HG03175 (cell line): ENCODE results near the gene XPO4.
"Not testable (repeated sequence)": the region's sequence is repeated elsewhere in the genome, so short reads cannot be mapped to it uniquely, and the experiment has no call there.

ENCODE experiments used
- ATAC-seq: cut with Tn5 transposase; IDR thresholded peaks from one replicate; pipeline ENCODE4 v1.9.1; 2021; ENCODE audit warnings: mild to moderate bottlenecking, moderate library complexity; ENCODE audit not compliant: unreplicated experiment

XPO4 gene

GRCh38 chr13:20902438-20903163 is at the start of gene XPO4:
Gene XPO4 (minus strand): TSS chr13:20902746. CDS start chr13:20902738, 8 bp downstream.
- ATAC-seq, result peak; percentile 92

DNA sequence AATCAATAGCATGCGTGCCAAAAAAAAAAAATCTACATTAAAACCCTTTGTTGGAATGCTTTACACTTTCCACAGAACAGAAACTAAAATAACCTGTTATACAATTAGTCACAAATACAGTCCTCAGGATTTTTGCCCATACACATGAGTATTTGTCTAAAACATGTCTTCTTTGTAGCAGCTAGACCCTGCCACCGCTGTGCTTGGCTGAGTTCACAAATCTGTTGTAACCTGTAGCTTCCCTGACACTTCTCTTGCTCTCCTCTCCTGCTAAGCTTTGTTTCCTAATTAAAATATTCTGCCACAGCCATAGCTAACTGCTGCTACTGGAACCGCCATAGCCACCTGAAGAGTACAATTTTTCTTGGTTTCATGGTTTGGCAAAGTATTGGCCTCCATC is 45.5 kb upstream of the XPO4 start:
- not testable (repeated sequence) for ATAC-seq

- no peak for ATAC-seq
These were observed 43.4 kb upstream of the XPO4 start for GRCh38 chr13:20945952-20946383.

- ATAC-seq, result no peak
These were observed 40.5 kb upstream of the XPO4 start for GRCh38 chr13:20942938-20943559.

DNA sequence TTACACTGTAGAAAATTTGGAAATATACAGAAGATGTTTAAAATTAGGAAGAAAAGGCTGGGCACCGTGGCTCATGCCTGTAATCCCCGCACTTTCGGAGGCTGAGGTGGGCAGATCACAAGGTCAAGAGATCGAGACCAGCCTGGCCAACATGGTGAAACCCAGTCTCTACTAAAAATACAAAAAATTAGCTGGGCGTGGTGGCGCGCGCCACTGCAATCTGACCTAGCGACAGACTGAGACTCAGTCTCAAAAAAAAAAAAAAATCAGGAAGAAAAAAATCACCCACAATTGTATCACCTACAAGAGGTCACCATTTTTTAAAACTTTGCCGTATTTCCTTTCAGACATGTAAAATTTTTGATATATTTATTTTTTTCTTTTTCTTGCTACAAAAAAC is 38.0 kb upstream of the XPO4 start:
- not testable (repeated sequence) for ATAC-seq

GRCh38 chr13:20940083-20940482 is 37.5 kb upstream of the XPO4 start:
- ATAC-seq, result no peak

DNA sequence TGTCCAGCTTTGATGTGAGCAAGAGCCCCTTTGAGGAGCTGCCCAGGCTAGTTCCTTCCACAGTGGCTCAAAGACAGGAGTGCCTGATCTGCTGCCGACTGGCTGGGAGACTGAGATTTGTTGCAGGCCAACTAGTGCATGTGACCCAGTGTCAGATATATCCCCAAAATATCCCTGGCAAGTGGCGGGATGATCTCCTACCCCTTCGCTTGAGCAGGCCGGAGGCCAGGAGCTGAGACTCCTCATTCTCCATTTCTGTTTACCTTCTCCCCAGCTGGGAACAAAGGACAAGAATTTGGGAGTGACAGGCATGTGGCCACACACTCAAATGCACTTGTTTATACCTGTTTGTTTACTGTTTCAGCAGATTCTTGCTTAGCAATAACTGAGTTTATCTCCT is 37.1 kb upstream of the XPO4 start:
- ATAC-seq, result no peak

DNA sequence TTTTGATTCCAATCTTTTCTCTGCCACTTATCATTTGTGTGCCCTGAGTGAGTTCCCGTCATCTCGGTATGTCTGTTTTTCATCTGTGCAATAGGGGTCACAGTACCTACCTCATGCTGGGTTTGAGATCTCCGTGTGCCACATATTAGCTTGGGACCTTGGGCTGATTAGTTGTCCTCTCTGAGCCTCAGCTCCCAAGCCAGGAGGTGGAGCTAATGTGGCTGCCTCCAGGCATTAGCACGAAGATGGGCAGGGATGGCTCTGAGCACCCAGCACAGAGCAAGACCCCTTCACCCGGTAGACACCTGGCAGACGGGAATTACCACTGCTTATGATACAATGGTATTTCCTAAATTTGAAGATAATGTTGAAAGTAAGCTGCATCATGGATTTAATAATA is 35.8 kb upstream of the XPO4 start:
- ATAC-seq, result no peak

DNA sequence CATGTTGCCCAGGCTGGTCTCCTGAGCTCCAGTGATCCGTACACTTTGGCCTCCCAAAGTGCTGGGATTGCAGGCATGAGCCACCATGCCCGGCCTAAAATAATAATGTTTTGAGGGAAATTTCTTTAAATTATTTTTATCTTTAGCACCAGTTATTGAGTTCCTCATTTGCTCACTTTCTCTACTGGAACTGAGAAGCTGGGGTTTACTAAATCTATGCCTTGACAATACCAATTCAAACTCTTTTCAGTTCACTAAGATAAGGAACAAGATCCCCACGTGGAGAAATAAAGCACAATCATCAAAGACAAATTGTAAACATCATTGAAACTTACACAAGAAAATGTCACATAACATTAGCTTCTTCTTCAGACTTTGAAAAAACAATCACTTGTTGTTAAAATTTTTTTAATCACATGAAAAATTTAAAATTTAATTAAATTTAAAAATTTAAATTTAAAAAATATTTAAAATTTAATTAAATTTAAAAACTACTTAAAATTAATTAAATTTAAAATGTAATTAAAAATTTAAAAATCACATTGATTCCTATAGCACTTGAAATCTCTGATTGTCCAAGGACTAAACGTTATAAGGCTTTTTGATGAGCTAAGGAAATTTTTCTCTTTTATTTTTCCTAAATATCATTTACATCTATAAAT is 25.2 kb upstream of the XPO4 start:
- ATAC-seq, result no peak

DNA sequence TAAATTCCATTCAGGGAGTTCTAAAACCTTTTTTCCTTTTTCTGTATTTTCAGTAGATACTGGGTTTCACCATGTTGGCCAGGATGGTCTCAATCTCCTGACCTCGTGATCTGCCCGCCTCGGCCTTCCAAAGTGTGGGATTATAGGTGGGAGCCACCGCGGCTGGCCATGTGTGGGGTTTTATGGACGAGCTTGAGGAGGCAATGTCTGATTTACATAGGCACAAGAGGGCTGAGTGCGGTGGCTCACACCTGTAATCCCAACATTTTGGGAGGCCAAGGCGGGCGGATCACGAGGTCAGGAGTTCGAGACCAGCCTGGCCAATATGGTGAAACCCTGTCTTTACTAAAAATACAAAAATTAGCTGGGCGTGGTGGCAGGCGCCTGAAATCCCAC is 22.8 kb upstream of the XPO4 start:
- ATAC-seq, result not testable (repeated sequence)

DNA sequence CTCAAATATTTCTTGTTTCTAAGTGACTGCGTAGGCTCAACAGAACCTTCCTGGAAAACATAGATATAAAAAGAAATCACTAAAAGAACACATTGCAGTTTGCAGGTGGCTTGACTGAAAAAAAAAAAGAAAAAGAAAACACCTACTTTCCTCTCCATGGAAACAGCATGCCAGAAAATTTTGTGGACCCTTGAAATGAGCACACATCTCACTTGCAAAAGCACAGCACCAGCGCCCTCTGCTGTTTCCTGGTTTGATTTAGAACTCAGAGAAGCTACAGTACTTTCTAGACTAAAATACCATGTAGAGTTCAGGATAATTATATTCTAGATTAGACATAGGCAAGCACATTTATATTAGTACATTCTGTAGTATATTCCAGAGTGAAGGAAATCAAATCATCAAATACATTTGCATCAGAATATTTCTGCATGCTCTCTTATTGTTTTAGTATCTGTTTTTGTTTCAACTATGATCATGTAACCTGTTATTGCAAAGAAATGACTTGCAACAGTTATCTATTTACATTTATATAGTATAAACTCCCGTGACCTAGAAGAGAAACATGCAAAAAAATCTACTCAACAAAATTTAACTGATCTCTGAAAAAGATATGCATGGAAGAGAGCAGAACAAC is 22.3 kb upstream of the XPO4 start:
- ATAC-seq, result no peak

DNA sequence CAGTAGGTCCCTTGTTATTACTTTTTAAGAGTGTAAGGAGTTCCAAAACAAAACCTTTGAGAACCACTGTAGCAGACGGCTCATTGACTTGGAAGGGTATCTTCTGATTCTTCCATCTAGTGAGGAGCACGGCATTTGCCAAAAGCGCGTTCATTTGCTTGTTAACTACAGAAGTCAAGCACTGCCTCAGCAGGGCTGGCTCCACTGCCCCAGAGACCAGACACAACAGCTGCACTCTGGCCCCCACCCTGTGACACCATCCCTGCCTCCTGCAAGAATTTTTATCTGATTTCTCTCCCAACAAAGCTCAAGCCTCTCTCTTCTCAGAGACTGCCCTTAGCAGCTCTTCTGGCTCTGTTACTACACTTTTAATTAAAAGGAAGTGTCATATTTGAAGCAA is 20.7 kb upstream of the XPO4 start:
- ATAC-seq, result no peak

DNA sequence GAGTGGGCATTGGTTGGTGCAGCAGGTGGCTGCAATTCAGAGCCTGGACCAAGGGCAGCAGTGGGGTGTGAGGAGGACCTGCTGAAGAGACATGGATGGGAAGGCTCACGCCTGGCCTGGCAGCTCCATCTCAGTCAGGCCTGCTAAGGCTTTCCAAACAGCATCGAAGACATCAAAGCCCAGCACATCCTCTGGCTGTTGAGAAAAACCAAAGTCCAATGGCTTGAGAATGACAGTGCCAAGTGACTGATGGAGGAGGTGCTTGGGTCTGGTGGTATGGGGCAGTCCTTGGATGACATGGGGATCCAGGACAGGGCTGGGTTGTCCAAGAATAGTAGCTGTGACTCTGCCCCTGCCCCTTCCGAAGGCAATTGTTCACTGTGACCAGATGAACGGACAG is 19.0 kb upstream of the XPO4 start:
- ATAC-seq, result no peak

DNA sequence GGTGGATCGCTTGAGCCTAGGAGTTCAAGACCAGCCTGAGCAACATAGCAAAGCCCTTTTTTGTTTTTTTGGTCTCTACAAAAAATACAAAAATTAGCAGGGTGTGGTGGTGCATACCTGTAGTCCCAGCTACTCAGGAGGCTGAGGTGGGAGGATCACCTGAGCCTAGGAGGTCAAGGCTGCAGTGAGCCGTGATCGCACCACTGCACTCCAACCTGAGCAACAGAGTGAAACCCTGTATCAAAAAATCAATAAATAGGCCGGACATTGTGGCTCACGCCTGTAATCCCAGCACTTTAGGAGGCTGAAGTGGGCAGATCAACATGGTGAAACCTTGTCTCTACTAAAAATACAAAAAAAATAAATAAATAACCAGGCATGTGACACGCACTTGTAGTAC is 13.1 kb upstream of the XPO4 start:
- not testable (repeated sequence) for ATAC-seq

DNA sequence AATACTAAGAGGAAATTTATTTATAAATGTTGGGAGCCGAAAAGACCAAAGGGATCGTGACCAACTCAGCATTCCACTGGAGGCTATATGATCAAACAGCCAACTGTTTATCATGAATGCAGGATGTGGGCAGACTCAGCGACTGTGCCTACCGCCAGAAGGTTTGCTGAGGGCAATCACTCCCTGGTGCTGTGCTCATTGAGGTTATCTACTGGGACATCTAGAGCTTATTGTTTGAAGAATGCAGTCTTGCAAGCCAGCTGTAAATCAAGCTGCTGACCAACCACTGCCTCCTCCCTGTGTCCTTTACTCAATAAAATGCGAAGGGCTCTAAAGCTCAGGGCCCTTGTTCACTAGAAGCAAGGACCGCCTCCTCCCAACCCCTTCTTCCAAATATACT is 8.5 kb upstream of the XPO4 start:
- no peak for ATAC-seq

DNA sequence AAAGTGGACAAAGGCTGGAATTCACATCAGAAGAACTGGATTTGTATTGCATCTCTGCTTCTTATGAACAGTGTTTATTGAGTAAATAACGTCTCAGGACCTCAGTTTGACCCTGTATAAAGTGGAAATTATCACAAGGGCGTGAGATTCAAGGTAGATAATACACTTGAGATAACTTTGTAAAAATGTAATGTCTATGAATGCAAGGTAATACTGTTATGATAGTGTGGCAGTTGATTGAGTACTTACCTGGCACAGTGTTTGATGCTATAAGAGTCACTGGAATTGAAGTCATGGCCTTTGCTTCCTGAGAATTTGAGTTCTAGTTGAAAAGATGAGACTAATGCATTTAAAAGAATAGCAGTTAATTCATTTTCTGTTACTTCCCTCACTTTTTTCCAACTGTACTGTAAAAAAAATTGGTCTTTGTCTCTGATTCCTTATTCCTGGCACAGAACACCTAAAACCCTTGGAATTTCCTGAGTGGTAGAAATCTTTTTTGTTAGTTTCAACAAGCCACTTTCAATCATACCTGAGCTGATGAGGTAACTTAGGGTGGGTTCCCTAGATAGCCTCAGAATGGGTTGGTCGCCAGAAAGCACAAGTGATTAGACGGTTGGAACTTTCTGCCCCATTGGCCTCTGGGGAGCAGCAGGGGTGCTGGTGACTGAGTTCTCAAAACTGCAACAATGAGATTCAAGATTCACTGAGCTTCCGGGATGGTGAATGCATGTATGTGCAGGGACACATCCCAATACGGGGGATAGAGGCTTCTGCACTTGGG is 6.4 kb upstream of the XPO4 start:
- no peak for ATAC-seq

- no peak for ATAC-seq
These were observed 2.4 kb upstream of the XPO4 start for GRCh38 chr13:20904908-20905307.

DNA sequence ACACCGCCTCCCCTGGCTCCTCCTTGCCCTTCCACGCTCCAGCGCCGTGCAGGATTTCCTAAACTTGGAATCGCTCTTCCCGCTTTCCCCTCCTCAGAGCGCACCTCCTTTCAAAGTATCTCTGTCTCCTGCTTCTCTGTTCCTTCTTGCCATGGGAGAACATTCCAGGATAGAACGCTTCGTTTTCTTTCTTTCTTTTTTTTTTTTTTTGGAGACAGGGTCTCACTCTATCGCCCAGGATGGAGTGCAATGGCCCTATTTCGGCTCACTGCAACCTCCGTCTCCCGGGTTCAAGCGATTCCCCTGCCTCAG is 574 bp upstream of the XPO4 start:
- no peak for ATAC-seq

DNA sequence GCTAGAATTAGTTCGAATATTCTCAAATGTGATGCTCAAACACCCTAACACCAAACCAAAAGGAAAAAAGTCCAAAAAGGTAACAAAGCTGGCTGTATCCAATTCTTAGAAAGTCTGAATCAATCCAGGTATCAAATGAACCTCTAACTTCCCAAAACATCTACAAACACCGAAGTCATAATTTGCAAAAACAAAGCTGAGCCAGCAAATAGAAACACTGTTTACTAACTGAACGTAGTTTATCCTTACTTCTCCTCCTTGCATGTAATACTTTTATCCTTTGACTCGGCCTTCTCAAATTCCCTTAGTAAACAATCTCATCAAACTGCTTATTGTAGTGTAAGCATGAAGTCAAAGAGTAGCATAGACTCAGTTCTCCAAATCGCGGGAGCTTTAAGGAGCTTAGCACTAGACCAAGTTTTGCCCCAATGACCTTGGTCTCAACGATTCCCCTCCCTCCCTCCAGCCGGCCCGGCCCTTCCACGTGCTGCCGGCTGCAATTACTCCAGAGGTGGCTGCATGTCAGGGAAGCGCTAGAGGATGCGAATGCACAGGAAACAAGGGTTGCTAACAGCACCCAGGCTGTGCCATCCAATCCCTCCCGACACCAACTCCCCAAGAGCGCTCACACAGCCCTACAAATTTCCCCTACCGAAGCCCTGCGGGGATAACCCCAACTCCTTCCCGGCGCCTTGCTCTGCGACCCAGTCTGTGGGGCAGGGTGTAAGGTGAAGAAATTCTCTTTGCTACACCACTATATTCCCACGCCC is 693 bp downstream of the XPO4 start:
- ATAC-seq, result peak; percentile 34

DNA sequence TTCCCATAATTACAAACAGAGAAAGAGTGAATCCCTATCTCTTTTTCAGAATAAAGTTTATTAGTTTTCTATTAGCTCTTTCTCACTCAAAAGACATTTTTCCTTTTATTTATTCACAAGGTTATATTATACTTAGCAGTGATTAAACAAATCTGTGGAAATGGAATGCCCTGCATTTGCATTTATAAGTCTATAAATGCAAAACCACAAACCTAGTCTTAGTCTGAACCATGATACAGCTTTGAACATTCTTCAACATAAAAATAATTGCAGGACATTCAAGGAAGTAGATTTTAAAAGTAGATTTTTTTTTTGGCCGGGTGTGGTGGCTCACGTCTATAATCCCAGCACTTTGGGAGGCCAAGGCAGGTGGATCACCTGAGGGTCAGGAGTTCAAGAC is 8.3 kb downstream of the XPO4 start:
- no peak for ATAC-seq
